HG03196 (cell line): ENCODE results near the gene OR2A12.
"Not testable (repeated sequence)": the region's sequence is repeated elsewhere in the genome, so short reads cannot be mapped to it uniquely, and the experiment has no call there.

ENCODE experiments used
- ATAC-seq: cut with Tn5 transposase; IDR thresholded peaks from one replicate; pipeline ENCODE4 v1.9.1; 2021; ENCODE audit not compliant: unreplicated experiment

Gene OR2A12

DNA sequence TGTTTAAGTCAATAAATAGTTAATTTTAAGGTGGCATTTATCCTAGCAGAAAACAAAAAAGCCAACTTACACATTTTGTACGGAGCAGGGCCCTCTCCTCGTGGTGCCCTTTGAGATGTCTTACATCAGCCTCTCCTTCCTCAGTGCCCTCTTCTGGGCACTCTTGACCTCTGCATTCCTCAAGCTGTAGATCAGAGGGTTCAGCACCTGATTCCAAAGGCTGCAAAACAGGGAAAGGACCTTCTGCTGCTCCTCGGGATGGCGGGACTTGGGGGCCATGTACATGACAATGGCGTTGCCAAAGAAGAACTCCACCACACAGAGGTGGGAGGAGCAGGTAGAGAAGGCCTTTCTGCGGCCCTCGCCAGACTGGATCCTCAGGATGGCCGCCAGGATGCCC is 32.3 kb downstream of the OR2A12 start:
- no peak for ATAC-seq

GRCh38 chr7:144122876-144123275 is 36.8 kb downstream of the OR2A12 start, which contains the start of gene OR2A14:
Gene OR2A14 (plus strand): TSS chr7:144123176. CDS start chr7:144129113, 5,937 bp downstream.
- ATAC-seq = no peak

DNA sequence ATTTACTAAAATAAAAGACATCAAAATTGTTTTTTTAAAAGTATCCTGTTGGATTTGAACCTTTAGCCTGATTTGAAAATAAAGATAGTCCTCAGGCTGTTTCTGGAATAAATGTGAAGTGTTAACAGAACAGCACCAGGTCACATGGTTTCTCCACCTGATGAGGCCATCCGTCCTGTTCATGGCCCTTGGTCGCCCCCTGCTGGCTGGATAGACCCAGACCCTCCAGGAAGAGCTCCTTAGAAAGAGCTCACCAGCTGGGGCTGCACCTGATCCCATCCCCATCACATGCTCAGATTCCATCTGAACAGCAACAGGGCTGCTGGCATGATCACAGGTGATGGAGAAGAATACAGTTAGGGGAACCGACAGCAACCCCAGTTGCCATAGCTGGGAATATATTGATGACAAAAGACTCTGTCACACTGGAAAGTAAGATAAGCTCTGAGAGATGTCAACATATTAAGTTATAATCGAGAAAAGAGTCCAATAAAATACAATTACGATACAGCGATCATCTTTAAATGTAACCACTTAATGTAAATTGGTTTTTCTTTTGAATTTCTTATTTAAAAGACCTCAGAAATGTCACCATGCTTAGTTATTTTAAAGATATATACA is 41.7 kb downstream of the OR2A12 start:
- ATAC-seq = peak; percentile 100

DNA sequence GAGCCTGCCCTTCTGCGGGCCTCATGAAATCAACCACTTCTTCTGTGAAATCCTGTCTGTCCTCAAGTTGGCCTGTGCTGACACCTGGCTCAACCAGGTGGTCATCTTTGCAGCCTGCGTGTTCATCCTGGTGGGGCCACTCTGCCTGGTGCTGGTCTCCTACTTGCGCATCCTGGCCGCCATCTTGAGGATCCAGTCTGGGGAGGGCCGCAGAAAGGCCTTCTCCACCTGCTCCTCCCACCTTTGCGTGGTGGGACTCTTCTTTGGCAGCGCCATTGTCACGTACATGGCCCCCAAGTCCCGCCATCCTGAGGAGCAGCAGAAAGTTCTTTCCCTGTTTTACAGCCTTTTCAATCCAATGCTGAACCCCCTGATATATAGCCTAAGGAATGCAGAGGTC is 43.5 kb downstream of the OR2A12 start:
- ATAC-seq = not testable (repeated sequence)

DNA sequence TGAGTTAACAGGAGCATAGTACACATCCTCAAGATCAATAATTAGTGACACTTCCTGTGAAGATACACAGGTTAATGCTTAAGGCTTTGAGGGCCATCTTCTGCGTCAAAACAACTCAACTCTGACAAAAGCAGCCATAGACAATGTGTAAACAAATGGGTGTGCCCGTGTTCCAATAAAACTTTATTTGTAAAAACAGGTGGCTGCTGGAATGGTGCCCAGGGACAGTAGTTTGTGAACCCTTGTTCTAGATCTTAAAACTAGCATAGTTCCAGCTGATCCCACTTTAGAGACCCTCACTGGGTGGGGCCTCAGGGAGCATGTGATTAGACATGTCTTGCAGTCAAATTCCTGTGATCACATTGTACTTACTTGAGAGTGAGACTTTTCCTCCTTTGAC is 44.7 kb downstream of the OR2A12 start:
- ATAC-seq = no peak

DNA sequence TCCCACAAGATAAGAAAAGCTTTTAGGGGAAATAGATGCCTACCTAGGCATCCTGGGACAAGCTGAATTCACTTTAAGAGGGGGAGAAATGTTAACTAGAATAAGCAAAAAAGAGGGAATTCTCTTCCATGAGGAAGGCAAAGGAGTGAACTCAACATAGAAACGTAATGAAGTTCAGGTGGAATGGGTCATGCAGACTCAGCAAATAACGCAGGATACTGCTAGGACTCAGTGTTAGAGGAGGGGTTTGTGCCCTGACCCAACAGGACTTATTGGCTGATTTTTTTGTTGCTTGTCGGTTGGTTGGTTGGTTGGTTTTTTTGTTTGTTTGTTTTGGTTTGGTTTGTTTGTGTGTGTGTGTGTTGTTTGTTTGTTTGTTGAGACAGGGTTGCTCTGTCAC is 46.2 kb downstream of the OR2A12 start:
- ATAC-seq = no peak

DNA sequence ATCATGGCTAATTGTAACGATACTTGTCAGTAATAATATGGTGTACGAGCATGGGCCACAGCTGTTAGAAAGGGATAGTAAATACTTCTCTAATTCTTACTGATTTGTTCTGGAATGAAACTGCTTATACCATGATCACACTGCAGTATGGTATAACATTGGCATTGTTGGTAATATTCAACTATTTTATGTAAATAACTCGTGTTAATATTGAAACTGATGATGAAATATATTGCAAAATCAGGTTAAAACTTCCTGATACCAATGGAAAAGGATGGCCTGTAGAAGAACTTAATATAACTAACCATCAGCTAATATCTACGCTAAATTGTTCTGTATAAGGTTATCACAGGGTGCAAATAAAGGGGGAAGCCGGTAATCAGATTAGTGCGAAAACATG is 47.2 kb downstream of the OR2A12 start:
- no peak for ATAC-seq

- no peak for ATAC-seq
Measured at GRCh38 chr7:144134116-144134515, 48.0 kb downstream of the OR2A12 start.

DNA sequence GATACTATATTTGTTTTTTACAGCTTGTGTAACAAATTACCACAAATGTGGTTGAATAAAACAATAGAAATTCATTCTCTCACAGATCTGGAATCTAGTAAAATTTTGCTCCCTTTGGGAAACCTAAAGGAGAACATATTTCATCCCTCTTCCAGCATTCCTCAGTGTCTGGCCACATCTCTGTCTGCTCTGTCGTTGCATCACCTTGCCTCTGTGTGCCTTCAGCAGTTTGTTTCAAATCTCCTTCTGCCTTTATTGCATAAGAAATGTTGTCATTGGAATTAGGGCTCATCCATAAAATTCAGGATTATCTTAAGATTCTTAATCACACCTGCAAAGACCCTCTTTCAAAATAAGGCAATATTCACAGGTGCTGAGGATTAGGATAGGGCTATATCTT is 51.4 kb downstream of the OR2A12 start:
- ATAC-seq = no peak

DNA sequence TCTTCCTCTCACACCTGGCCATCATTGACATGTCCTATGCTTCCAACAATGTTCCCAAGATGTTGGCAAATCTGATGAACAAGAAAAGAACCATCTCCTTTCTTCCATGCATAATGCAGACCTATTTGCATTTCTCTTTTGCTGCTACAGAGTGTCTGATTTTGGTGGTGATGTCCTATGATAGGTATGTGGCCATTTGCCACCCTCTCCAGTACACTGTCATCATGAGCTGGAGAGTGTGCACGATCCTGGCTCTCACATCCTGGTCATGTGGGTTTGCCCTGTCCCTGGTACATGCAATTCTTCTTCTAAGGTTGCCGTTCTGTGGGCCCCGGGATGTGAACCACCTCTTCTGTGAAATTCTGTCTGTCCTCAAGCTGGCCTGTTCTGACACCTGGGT is 56.1 kb downstream of the OR2A12 start:
- ATAC-seq = no peak

DNA sequence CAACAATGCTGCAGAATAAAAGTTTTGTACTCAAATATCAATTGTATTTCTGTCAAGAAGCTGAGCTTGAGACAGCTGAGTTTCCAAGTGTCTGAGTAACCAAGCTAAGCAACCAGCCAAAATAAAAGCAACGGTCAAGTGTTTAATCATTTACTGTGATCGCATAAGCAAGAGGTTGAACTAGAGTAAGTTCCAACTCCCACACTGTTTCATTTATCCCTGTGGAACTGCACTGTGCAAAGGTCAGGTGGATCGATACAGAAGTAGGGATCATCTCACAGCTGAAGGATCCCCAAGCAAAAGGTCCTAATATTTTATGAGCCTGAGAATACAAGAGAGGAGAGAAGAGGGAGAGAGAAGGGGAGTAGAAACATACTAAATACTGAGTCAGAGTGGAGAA is 58.3 kb downstream of the OR2A12 start:
- no peak for ATAC-seq

GRCh38 chr7:144148224-144148827 is 62.2 kb downstream of the OR2A12 start:
- ATAC-seq = no peak
